Ovary (tissue), 3 donors: ENCODE results near the gene FLNA.

ENCODE experiments used
- EP300 ChIP-seq: sonication (generic); formaldehyde crosslinking; IDR thresholded peaks from one replicate; pipeline ENCODE4 v1.6.1; 2017; ENCODE audit warnings: antibody characterized with exemption
- TF ChIP-seq, protein P1 (sequence below), 3 donors: fragments of 450-650 bp in 2 of 3; fragments of 200-600 bp in 1 of 3; IDR thresholded peaks; one replicate each; pipeline versions ENCODE4 v1.5.1 to v1.8.0; 2016 to 2022; ENCODE audit warnings: antibody characterized with exemption in 3 of 3, mild to moderate bottlenecking in 1 of 3
- donor health status: DM: no; HTN: no; CAD: no.

GRCh38 chrX:154408659-154409221 lies 34.3 kb upstream of the FLNA start:
- TF ChIP-seq, protein P1, sequence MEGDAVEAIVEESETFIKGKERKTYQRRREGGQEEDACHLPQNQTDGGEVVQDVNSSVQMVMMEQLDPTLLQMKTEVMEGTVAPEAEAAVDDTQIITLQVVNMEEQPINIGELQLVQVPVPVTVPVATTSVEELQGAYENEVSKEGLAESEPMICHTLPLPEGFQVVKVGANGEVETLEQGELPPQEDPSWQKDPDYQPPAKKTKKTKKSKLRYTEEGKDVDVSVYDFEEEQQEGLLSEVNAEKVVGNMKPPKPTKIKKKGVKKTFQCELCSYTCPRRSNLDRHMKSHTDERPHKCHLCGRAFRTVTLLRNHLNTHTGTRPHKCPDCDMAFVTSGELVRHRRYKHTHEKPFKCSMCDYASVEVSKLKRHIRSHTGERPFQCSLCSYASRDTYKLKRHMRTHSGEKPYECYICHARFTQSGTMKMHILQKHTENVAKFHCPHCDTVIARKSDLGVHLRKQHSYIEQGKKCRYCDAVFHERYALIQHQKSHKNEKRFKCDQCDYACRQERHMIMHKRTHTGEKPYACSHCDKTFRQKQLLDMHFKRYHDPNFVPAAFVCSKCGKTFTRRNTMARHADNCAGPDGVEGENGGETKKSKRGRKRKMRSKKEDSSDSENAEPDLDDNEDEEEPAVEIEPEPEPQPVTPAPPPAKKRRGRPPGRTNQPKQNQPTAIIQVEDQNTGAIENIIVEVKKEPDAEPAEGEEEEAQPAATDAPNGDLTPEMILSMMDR (IDR thresholded peaks at IDR 0.05): no peak
- TF ChIP-seq EP300: no peak
